HuH-7.5 (cell line): ENCODE data around the gene MCUR1.
"Not testable (repeated sequence)": the region's sequence is repeated elsewhere in the genome, so short reads cannot be mapped to it uniquely, and the experiment has no call there.

Source experiments
- DNase-seq: peaks from one replicate; pipeline ENCODE4 v3.0.0; 2011; ENCODE audit warnings: low spot score

The MCUR1 gene

GRCh38 chr6:13776602-13777001 lies 37.8 kb downstream of the MCUR1 start:
- DNase-seq = no peak

DNA sequence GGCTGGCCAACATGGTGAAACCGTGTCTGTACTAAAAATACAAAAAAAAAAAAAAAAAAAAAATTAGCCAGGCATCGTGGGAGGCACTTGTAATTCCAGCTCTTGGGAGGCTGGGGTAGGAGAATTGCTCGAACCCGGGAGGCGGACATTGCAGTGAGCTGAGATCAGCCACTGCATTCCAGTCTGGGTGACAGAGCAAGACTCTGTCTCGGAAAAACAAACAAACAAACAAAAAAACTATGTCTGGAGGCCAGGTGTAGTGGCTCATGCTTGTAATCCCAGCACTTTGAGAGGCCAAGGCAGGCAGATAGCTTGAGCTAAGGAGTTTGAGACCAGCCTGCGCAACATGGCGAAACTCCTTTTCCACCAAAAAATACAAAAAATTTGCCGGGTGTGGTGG lies 38.9 kb downstream of the MCUR1 start:
- not testable (repeated sequence) for DNase-seq

- not testable (repeated sequence) for DNase-seq
These were observed 41.9 kb downstream of the MCUR1 start for GRCh38 chr6:13772358-13773030.

GRCh38 chr6:13769655-13770053 lies 44.7 kb downstream of the MCUR1 start:
- no peak for DNase-seq

DNA sequence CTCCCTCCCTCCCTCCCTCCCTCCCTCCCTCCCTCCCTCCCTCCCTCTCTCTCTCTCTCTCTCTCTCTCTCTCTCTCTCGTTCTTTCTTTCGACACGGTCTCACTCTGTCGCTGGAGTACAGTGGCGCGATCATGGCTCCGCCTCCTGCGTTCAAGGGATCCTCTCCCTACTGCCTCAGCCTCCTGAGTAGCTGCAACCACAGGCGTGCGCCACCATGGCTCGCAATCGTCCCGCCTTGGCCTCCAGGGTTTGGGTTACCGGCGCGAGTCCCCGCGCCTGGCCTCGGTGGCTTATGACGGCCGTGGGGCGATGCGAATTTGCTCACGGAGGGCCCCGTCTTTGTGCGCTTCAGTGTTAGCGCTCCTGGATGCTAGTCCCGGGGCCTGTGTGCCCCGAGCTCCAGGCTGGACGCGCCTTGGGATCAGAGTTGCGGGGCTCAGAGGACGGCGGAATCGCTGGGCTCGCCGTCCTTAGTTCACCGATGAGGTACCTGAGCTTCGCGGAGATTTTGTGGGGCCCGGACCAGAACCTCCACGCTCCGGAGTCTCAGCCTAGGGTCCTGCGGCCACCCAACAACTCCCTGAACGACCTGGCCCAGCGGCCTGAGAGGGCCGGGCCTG lies 45.2 kb downstream of the MCUR1 start:
- no peak for DNase-seq

DNA sequence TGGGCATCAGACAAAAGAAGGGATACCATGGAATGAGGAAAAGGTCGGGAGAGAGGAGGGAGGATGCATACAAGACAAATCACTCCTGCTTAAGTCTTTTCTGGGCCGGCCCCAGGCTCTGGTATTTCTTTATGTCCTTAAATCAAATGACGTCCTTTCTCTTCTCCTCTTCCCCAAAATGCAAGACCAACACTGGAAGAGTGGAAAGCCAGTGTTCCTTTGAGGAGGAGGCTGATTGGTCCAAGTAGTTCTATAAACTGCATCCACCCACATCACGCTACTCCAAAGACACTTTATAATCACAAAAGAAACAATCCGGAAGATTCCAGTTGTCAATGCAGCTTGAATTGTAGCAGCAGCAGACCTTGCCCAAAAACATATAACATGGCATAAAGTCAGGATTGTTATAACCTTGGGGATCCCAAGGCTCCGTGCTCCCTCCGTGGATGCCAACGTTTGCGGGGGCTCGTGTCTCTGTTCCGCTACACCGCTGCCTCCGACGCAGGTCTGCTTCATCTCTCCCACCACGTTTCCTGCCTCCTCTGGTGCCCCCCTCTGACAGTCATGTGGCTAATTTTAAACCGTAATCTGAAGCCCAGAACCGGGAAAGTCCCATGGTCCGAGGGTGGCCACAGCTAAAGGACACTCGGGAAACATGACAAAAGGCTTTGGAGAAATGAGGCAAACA lies 47.1 kb downstream of the MCUR1 start:
- peak; percentile 17 for DNase-seq

- DNase-seq = no peak
These were observed 48.1 kb downstream of the MCUR1 start for GRCh38 chr6:13766201-13766634.

DNA sequence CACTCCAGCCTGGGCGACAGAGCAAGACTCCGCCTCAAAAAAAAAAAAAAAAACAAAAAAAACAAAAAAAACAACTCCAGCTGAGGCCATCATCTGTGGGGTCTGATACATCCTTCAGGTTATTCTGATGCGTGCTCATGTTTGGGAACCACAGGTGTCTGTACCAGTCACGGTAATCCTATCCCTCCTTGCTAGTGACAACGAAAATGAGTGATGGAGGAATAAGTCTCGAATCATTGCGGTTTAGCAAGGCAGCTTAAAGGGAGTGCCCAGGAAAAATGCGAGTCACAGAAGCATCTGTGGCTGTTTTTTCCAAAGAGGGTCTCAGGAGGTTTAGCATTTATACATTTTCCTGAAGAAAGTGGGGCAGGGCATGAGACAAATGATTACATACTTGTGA lies 48.8 kb downstream of the MCUR1 start:
- no peak for DNase-seq

GRCh38 chr6:13764996-13765395 lies 49.4 kb downstream of the MCUR1 start:
- no peak for DNase-seq

DNA sequence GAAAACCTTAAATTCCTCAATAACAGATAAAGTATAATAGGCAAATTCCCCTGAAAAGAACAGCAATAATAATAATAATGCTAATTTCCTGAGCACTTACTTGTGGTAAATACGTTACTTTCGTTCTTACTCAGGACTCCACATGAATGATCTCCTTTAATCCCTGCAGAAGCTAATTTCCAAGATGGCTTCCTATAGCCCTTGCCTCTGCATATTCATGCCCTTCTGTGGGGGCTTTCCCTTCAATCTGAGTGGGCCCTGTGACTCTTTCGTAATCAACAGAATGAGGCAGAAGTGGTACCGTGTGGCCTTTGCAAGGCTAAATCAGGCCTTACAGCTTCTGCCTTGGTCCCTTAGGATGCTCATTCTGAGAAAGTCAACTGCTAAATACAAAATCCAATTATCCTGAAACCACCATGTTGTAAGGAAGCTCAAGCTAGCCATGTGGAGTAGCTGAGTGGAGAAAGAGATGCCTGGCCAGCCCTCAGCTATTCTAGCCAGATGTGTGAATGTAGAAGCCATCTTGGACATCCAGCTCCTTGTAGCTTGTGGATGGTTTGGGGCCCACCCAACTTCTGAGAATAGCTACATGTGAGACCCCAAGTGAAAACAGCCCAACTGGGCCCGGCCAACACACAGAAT lies 50.5 kb downstream of the MCUR1 start:
- no peak for DNase-seq

- no peak for DNase-seq
These were observed 51.5 kb downstream of the MCUR1 start for GRCh38 chr6:13762611-13763441.

GRCh38 chr6:13761361-13762036 lies 52.9 kb downstream of the MCUR1 start:
- DNase-seq = no peak

DNA sequence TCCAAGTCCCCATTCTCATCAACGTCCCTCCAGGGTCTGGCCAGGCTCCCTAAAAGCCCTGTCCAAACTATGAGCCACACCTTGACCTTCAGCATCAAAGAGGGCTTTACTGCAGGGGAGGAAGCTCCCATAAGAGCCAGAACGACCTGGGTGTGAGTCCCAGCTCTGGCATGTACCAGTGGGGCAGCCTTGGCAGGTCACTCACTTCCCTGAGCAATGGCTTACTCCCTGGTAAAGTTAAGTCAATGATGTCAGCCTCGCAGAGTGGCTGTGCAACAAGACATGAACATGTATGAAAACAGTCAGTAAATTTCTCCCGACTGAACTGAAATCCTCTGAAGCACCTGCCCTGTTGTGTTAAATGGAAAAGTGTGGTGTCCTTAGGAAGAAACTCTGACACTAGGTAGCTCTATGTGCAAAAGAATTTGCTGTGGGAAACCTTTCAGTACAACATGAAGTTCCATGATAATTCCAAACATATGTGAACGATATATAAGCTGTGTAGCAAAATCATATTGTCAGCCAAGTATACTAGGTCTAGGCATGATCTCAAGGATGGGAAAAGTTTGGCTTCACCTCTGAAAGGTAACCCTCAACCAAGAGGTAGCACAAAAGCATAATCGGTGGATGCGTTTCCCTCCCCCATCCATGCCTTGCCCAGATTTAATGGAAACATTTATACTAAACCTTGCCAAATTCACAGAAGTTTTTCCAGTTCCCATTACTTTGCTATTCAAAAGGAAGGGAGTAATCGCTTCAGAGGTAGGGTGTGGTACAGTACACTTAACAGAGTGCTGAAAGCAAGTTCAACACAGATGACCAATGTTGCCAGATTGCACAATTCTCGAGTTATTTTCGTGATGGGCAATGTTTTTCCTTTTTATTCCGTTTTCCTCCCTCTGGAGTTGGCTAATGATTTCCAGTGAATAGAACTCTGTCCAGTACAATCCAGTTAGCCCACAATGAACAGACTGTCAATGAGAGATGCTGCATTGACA lies 53.8 kb downstream of the MCUR1 start:
- DNase-seq = no peak

DNA sequence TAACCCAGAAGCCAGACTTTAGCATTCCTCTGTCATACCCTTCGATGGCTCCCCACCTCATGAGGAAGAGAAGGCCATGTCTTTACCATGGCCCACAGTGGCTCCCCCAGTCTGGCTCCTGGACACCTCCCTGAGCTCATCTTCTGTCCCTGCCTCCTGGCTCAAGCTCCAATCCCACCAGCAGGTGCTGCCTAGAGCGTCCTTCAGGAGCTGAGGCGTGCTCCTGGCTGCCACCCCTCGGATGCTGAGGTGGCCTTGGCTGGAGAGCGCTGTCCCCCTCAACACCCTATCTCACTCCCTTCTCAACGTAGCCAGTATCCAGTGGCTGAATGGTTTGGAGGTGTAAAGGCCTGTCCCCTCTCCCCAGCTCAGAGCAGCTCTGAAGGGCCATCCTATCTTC lies 55.3 kb downstream of the MCUR1 start:
- no peak for DNase-seq

DNA sequence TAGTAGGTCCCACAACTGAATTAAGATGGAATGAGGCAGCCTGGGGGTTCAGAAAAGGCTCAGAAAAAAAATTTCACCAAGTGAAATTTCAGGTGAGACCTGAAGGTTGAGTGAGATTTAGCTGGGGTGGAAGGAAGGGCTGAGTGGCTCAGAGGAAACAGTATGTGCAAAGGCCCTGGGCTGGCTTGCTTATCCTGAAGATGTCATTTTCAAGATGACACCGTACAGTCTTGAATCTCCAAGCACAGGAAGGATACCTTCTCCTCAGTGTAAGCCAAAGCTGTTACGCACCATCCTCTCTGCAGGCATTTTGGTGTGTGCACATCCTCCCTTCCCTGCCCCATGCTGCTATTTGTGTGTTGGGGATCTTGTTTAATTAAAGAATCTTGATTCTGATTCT lies 59.7 kb downstream of the MCUR1 start:
- no peak for DNase-seq

GRCh38 chr6:13743736-13744127 lies 70.6 kb downstream of the MCUR1 start:
- DNase-seq = no peak

DNA sequence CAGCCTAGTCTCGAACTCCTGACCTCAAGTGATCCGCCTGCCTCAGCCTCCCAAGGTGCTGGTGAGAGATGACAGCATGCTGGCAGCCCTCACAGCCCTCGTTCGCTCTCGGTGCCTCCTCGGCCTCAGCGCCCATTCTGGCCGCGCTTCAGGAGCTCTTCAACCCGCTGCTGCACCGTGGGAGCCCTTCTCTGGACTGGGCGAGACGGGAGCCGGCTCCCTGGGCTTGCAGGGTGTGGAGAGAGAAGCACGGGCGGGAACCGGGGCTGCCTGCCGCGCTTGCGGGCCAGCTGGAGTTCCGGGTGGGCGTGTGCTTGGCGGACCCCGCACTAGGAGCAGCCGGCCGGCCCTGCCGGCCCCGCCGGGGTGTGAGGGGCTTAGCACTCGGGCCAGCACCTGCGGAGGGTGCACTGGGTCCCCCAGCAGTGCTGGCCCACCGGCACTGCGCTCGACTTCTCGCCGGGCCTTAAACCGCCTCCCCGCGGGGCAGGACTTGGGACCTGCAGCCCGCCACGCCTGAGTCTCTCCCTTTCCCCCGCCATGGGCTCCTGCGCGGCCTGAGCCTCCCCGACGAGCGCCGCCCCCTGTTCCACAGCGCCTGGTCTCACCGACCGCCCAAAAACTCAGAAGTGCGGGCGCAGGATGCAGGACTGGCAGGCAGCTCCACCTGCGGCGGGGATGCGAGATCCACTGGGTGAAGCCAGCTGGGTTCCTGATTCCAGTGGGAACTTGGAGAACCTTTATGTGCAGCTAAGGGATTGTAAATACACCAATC lies 71.2 kb downstream of the MCUR1 start:
- no peak for DNase-seq

DNA sequence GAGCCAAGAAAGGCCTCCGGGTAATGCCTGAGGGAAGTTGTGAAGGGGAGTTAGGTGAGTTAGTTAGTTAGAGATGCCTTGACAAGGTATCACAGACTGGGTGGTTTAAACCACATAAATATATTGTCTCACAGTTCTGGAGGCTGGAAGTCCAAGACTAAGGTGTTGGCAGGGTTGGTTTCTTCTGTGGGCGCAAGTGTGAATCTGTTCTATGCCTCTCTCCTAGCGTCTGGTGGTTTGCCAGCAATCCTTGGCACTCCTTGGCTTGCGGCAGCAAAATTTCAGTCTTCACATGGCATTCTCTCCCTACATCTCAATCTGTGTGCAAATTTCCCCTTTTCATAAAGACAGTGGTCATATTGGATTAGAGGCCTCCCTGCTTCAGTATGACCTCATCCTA lies 73.0 kb downstream of the MCUR1 start:
- DNase-seq = no peak
